ENCODE data around the gene FNIP2.

FNIP2 gene

DNA sequence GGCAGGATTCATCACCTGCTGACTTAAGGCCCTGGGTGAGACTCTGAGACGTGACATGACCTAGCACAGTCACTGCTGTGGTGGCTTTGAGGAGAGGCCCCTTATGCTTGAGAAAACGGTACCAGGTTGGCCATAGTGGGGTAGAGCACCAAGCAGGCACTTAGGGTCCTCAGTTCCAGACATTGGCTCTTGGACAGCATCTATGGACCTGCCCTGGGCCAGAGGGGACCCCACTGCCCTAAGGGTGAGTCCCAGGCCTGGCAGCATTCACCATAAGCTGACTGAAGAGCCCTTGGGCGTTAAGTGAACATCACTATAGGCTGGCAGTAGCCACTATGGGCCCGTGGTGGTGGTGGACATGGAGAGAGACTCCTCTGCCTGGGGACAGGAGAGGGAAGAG, 78.7 kb downstream of the FNIP2 start:
- Histone ChIP-seq H3K4me3 (no peak overlapping the region), H4K20me1 (no peaks in the 10 kb centered on the region), H3K9me3 (no peaks in the 10 kb centered on the region), H3K36me3 (peaks cover 24% of the 10 kb centered on the region), H3K4me2 (no peak overlapping the region), H3K4me1 (no peaks in the 10 kb centered on the region), H3K27me3 (no peaks in the 10 kb centered on the region; the same call in 1 of the 2 replicates), H3K27ac (no peak overlapping the region), H3K9ac (no peak overlapping the region)
- no peak for TF ChIP-seq Cebpa-rat (IDR thresholded peaks at IDR 0.05)

DNA sequence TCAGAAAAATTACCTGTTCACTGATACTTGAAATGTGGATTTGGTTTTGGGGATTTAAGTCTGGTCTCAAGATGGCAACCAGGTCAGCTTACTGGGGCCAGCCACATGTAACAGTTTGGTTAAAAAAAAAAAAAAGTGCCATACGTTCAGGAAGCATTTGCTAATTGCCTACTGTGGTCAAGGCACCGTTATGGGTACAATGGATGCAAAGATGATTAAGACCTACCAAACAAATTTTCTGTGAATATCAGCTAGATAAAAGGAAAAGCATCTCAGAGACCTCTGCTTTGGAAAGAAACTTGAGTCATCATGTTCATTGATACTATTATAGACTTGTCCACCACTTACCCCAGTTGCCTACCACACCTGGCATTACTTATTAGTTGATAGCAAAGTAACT, 80.9 kb downstream of the FNIP2 start:
- no peak overlapping the region for H3K27ac ChIP-seq
- no peak overlapping the region for H3K4me2 ChIP-seq
- H3K4me1 ChIP-seq: no peaks in the 10 kb centered on the region
- no peak for TF ChIP-seq Cebpa-rat (IDR thresholded peaks at IDR 0.05)
- H4K20me1 ChIP-seq: no peaks in the 10 kb centered on the region
- H3K9ac ChIP-seq: no peak overlapping the region
- H3K4me3 ChIP-seq: no peak overlapping the region
- H3K27me3 ChIP-seq: no peaks in the 10 kb centered on the region; the same call in 1 of the 2 replicates
- no peaks in the 10 kb centered on the region for H3K9me3 ChIP-seq
- peaks cover 16% of the 10 kb centered on the region for H3K36me3 ChIP-seq

DNA sequence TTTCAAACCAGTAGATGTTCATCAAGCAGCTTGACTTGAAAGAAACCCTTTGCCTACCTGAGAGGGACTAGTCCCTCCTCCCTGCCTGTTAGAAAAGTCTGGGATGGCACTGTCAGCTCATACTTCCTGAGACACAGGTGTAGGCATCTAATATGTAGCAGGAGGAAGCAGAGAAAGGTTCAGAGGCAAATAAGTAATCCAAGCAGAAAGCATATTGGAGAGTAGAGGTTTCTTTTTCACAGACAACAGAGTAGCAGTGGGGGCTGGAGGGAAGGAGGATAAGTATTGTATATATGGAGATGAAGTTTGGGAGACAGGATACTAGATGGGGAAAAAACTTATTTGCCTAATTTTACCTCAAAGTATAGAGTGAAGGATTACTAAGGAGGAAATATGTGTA, 81.5 kb downstream of the FNIP2 start:
- Histone ChIP-seq H3K4me3 (no peak overlapping the region), H3K36me3 (peaks cover 16% of the 10 kb centered on the region), H4K20me1 (no peaks in the 10 kb centered on the region), H3K9me3 (no peaks in the 10 kb centered on the region), H3K27ac (no peak overlapping the region), H3K4me1 (no peaks in the 10 kb centered on the region), H3K4me2 (no peak overlapping the region), H3K9ac (no peak overlapping the region), H3K27me3 (no peaks in the 10 kb centered on the region; the same call in 1 of the 2 replicates)
- TF ChIP-seq Cebpa-rat (IDR thresholded peaks at IDR 0.05): no peak

DNA sequence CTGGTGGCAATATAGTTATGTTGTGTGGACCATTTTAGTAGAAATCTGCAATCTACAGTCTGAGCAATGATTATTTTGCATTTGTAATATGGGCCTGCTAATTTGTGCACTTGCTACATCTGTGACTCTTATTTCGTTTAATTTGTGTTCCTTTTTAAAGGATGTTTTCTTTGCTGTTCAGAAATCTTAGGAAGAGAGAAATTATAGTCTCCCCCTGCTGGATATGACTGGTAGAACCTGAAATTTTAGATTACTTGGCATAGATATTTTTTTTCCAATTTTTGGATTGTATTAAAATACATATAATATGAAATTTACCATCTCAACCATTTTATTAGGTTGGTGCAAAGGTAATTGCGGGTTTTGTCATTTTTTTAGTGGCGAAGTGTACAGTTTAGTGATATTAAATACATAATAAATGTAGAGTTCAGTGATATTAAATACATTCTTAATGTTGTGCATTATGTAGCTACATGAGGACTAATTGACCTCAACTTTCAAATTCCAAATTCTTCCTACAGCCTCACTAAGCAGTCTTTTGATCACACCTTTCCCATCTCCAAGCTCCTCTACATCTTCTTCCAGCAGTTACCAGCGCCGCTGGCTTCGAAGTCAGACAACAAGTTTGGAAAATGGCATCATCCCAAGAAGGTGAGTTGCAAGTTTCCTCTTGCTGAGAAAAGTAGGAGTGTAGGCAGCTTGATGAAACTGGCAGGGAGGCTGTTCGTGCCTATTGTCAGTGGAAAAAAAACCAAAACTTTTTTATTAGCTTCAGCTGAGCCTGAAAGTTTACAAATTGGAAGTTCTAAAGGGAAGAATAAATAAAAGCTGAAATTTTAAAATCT, 82.2 kb downstream of the FNIP2 start:
- Histone ChIP-seq H3K9me3 (no peaks in the 10 kb centered on the region), H4K20me1 (no peaks in the 10 kb centered on the region), H3K27me3 (no peaks in the 10 kb centered on the region; the same call in 1 of the 2 replicates), H3K4me1 (no peaks in the 10 kb centered on the region), H3K9ac (no peak overlapping the region), H3K36me3 (peaks cover 16% of the 10 kb centered on the region), H3K27ac (no peak overlapping the region), H3K4me2 (no peak overlapping the region), H3K4me3 (no peak overlapping the region)
- no peak for TF ChIP-seq Cebpa-rat (IDR thresholded peaks at IDR 0.05)

DNA sequence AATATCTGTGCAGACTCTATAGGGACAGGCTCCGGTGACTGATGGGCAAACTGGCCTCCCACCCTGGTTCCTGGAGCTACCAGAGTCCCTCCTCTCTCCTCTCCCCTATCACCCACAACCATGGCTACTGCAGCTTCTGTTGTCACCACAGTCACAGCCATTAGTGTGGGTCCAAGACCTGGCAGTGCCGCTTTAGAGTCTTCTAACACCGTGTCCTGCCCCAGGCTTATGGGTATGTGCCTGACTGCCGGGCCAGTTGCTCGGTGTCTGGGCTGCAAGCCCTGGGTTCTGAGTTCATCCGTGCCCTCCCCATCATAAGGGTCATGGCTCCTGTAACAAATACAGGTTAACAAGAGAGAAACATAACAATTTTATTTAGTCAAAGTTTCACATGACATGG, 85.4 kb downstream of the FNIP2 start:
- no peaks in the 10 kb centered on the region for H3K9me3 ChIP-seq
- H4K20me1 ChIP-seq: no peaks in the 10 kb centered on the region
- no peak overlapping the region for H3K9ac ChIP-seq
- no peaks in the 10 kb centered on the region for H3K4me1 ChIP-seq
- H3K4me3 ChIP-seq: no peak overlapping the region
- no peaks in the 10 kb centered on the region; the same call in 1 of the 2 replicates for H3K27me3 ChIP-seq
- H3K4me2 ChIP-seq: no peak overlapping the region
- H3K27ac ChIP-seq: no peak overlapping the region
- H3K36me3 ChIP-seq: 0 out of 2 replicates have a peak, but pooled peaks cover 7% of the 10 kb centered on the region
- TF ChIP-seq Cebpa-rat (IDR thresholded peaks at IDR 0.05): no peak

DNA sequence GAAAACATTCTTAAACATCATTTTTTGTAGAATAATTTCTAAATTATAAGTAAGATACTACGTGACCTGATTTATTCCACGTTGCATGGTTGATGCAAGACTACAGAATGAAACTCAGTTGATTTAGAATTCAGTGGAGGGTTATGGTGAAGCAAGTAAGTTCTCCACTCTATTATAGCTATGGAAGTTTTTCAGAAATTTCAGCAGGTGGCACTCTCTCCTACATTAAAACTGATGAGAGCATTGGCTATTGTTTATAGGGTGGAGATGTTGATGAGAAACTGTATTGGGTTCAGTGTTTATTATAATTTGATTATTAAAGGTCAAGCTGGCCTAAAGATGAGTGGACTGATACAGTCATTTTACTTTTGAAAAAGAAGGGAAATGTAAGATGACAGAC, 88.0 kb downstream of the FNIP2 start:
- Histone ChIP-seq H4K20me1 (no peaks in the 10 kb centered on the region), H3K27ac (no peak overlapping the region), H3K4me2 (no peak overlapping the region), H3K27me3 (no peaks in the 10 kb centered on the region), H3K9ac (no peak overlapping the region), H3K9me3 (no peaks in the 10 kb centered on the region), H3K36me3 (peaks cover 24% of the 10 kb centered on the region), H3K4me3 (no peak overlapping the region), H3K4me1 (no peaks in the 10 kb centered on the region)
- TF ChIP-seq Cebpa-rat (IDR thresholded peaks at IDR 0.05): no peak

DNA sequence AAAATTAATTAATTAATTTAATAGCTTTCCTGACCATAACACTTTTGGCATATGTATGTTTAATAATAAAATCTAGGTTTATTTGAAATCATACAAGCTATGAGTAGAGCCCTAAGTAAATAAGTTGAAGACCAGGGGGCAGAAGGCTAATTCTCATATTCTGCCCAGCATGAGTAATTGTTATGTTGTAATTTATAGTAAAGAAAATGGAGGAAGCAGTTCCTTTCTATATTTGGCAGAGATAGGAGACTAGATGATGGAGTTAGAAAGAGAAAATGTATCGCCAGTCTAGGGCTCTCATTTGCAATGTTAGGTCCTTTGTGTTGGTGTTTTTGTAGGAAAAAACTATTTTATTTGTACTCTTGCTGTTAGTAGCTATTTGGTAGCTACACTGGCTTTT, 89.1 kb downstream of the FNIP2 start:
- H3K4me2 ChIP-seq: no peak overlapping the region
- no peaks in the 10 kb centered on the region for H4K20me1 ChIP-seq
- no peaks in the 10 kb centered on the region for H3K27me3 ChIP-seq
- no peaks in the 10 kb centered on the region for H3K9me3 ChIP-seq
- TF ChIP-seq Cebpa-rat (IDR thresholded peaks at IDR 0.05): no peak
- no peaks in the 10 kb centered on the region for H3K4me1 ChIP-seq
- no peak overlapping the region for H3K4me3 ChIP-seq
- H3K27ac ChIP-seq: no peak overlapping the region
- no peak overlapping the region for H3K9ac ChIP-seq
- H3K36me3 ChIP-seq: peaks cover 35% of the 10 kb centered on the region

DNA sequence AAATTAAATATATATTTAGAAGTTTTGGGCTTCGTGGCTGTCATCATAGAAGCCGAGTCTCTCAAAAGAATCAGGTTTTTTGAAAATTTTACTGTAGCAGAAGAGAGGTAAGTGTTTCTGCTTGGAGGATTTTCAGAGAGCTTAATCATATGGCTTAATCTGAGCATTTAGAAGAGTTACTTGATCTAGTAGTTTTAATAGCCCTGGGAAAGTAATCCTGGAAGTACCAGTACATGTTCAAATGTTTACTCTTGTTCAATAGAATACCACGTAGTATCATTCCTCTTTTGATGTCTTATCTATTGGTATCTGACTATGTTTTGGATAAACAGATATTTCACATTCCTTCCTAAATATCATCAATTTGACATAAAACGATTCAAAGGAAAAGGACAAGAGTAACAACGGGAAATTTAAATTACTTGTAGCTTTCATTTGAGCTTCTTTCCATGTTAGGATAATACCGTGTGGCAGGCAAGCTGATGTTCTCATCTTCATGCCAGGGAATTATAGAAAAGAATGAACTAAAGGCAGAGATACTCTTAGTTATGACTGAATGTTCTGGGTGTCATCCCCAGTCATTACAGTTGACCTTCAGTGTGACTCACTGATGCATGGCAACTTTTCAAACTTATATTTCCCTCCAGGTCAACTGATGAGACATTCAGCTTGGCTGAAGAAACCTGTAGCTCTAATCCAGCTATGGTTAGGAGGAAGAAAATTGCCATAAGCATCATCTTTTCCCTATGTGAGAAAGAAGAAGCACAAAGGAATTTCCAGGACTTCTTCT, 89.8 kb downstream of the FNIP2 start:
- Histone ChIP-seq H3K4me2 (no peak overlapping the region), H3K9ac (no peak overlapping the region), H4K20me1 (no peaks in the 10 kb centered on the region), H3K9me3 (no peaks in the 10 kb centered on the region), H3K36me3 (peaks cover 42% of the 10 kb centered on the region), H3K4me3 (no peak overlapping the region), H3K4me1 (no peaks in the 10 kb centered on the region), H3K27ac (no peak overlapping the region), H3K27me3 (no peaks in the 10 kb centered on the region)
- TF ChIP-seq Cebpa-rat (IDR thresholded peaks at IDR 0.05): no peak

DNA sequence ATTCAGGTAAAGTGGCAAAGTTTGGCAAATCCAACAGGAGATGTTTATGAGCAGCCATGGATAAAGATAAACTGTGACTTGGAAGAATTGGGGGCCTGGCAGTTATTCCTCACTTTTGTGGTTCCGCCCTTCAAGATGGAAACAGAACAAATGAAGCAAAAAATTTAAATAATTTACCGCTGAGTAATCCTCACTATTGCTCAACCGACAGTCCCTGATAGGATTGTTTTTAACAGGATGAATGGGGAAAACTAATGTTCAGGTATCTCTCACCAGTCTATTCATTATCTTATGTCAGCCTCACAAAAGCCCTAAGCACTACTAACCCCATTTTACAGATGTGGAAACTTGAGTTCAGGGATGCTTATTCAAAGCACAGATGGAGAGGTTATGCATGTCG, 90.8 kb downstream of the FNIP2 start:
- no peaks in the 10 kb centered on the region for H4K20me1 ChIP-seq
- H3K27ac ChIP-seq: no peak overlapping the region
- H3K4me3 ChIP-seq: no peak overlapping the region
- no peak for TF ChIP-seq Cebpa-rat (IDR thresholded peaks at IDR 0.05)
- no peak overlapping the region for H3K9ac ChIP-seq
- no peaks in the 10 kb centered on the region for H3K9me3 ChIP-seq
- no peak overlapping the region for H3K4me2 ChIP-seq
- peaks cover 42% of the 10 kb centered on the region for H3K36me3 ChIP-seq
- no peaks in the 10 kb centered on the region for H3K27me3 ChIP-seq
- no peaks in the 10 kb centered on the region for H3K4me1 ChIP-seq

DNA sequence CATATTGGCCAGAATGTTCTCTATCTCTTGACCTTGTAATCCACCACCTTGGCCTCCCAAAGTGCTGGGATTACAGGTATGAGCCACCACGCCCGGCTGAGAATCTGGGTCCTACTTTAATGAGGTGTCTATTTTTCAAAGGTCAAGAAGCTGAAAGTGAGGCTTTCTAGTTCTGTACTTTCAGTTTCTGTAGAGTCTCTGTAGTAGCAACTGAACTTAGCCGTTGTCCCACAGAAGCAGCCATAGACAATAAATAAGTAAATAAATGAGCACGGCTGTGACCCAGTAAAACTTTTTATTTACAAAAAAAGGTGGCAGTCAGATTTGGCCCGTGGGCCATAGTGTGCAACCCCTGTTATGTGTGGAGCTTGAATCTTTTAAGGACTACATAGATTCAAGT, 92.0 kb downstream of the FNIP2 start:
- H3K27me3 ChIP-seq: no peaks in the 10 kb centered on the region
- TF ChIP-seq Cebpa-rat (IDR thresholded peaks at IDR 0.05): no peak
- H3K4me2 ChIP-seq: no peak overlapping the region
- H3K9me3 ChIP-seq: no peaks in the 10 kb centered on the region
- no peak overlapping the region for H3K27ac ChIP-seq
- no peak overlapping the region for H3K9ac ChIP-seq
- H4K20me1 ChIP-seq: no peaks in the 10 kb centered on the region
- peaks cover 42% of the 10 kb centered on the region for H3K36me3 ChIP-seq
- no peak overlapping the region for H3K4me3 ChIP-seq
- no peaks in the 10 kb centered on the region for H3K4me1 ChIP-seq

All from BLaER1 (cell line).